GM12801 (cell line): ENCODE measurements around the gene CFTR.

Experiments
- CTCF ChIP-seq: IDR thresholded peaks from one replicate; pipeline ENCODE4 v1.5.1; 2011; ENCODE audit warnings: control low read depth; ENCODE audit not compliant: insufficient read length; ENCODE audit errors: extremely low read depth

CFTR gene

GRCh38 chr7:117610396-117610795 is 130.6 kb downstream of the CFTR start:
- no peak for TF ChIP-seq CTCF

GRCh38 chr7:117612637-117613036 is 132.8 kb downstream of the CFTR start:
- no peak for TF ChIP-seq CTCF

- TF ChIP-seq CTCF = no peak
Observed at GRCh38 chr7:117616694-117617093, 136.9 kb downstream of the CFTR start.

GRCh38 chr7:117619681-117620080 is 139.9 kb downstream of the CFTR start:
- TF ChIP-seq CTCF = no peak

- no peak for TF ChIP-seq CTCF
Observed at GRCh38 chr7:117621075-117621618, 141.3 kb downstream of the CFTR start.

- TF ChIP-seq CTCF = no peak
Observed at GRCh38 chr7:117623606-117624005, 143.8 kb downstream of the CFTR start.

GRCh38 chr7:117630501-117630900 is 150.7 kb downstream of the CFTR start:
- no peak for TF ChIP-seq CTCF
